Measurements from ENCODE around the gene VPS26C. TPM values are rescaled to one million over a fixed set of nuclear protein-coding genes. Genes with fewer than 3 reads are reported as not detected.

VPS26C gene
- total and polyA plus RNA-seq, 2 of the 8 experiments (the other 6 are each of a cell fraction or from before 2014, with no cell fraction given) = 43.5 to 71.6 TPM

DNA sequence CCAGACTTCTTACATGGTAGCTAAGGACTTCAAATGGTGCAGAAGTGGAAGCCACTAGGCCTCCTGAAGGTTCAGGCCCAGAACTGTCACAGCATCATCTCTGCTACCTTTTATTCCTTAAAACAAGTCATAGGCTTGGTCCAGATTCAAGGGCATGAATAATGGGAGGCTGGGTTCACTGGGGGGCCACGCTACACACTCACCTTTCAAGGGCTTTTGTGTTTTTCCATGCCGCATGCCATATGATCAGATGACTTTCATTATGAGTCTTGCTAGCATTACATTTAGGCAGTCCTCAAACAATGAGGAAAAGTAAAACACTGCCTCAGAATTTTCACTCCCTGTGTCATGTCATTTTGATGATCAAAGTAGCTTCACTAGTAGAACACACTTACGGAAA, 83.4 kb downstream of the VPS26C start:
- no peak overlapping the region for H2BK15ac ChIP-seq (ENCODE audit: low read length)
- no peaks in the 10 kb centered on the region for H4K20me1 ChIP-seq (replicated peaks in 1 of 2; ENCODE audit: control insufficient read depth in 1 of 2, insufficient read depth in 2 of 2, low read length in 2 of 2)
- CTCF ChIA-PET (ENCODE audit: partially characterized antibody) = interaction anchor here (0.8 to 2.0 kb wide), 2 partner anchors 19 to 524 kb away, joined by 3 to 4 read pairs; no protein-coding TSS in a partner anchor
- H3K9ac ChIP-seq (replicated peaks in 1 of 4; ENCODE audit: extremely low read depth in 1 of 4, low read depth in 3 of 4, low read length in 3 of 4) = no peak overlapping the region
- H3K4me1 ChIP-seq (replicated peaks in 1 of 4; ENCODE audit: control insufficient read depth in 3 of 4, insufficient read depth in 4 of 4, low read length in 3 of 4) = no peaks in the 10 kb centered on the region; a peak in 1 of 7 replicates
- H2AFZ ChIP-seq (ENCODE audit: low read length) = no peak overlapping the region
- H4K8ac ChIP-seq (ENCODE audit: extremely low read depth, insufficient read depth, low read length) = no peak overlapping the region
- H3K79me1 ChIP-seq (ENCODE audit: low read depth, low read length) = no peaks in the 10 kb centered on the region
- WGBS, 2 experiments (ENCODE audit: extremely low coverage in 1 of 2, insufficient coverage in 1 of 2, insufficient read length in 1 of 2, insufficient replicate concordance in 2 of 2, low coverage in 1 of 2, low lambda C conversion rate in 2 of 2, missing lambda C conversion rate in 1 of 2) = 91% methylated on average over 3 of the region's 3 CpGs; no CpG with 5 or more reads in 1 of the 2 experiments
- H3K36me3 ChIP-seq (ENCODE audit: control insufficient read depth in 2 of 4, insufficient read depth in 4 of 4, low read length in 3 of 4) = peaks cover 0 to 8% (median 0%) of the 10 kb centered on the region in 4 experiments; a peak in 3 of 8 replicates
- no peak overlapping the region for H3K18ac ChIP-seq (ENCODE audit: extremely low read depth, low read length)
- no peak overlapping the region for H2BK5ac ChIP-seq (ENCODE audit: low read depth, low read length)
- no peaks in the 10 kb centered on the region for H3K79me2 ChIP-seq (ENCODE audit: control insufficient read depth in 1 of 2, insufficient read depth in 2 of 2, low read length in 2 of 2)
- no peak overlapping the region for H3K4ac ChIP-seq (replicated peaks; ENCODE audit: insufficient read length, low read depth, low read length)
- no peak overlapping the region for H3K4me2 ChIP-seq (ENCODE audit: insufficient read depth in 1 of 2, low read depth in 2 of 2, low read length in 2 of 2)
- TF ChIP-seq TBP (IDR thresholded peaks at IDR 0.05; ENCODE audit: low read depth, low read length) = no peak
- TF ChIP-seq GTF2F1 (IDR thresholded peaks at IDR 0.05; ENCODE audit: borderline replicate concordance, low read depth, low read length) = no peak
- no peak for TF ChIP-seq KDM4A (IDR thresholded peaks at IDR 0.05; ENCODE audit: low read depth, low read length, severe bottlenecking)
- no peak overlapping the region for H2BK12ac ChIP-seq (ENCODE audit: low read depth, low read length)
- no peak overlapping the region for H4K91ac ChIP-seq (replicated peaks; ENCODE audit: insufficient read length, low read length)
- no peak overlapping the region for H4K5ac ChIP-seq (ENCODE audit: insufficient read length, low read depth, low read length)
- no peak overlapping the region for H2BK120ac ChIP-seq (replicated peaks; ENCODE audit: low read depth, low read length)
- H2BK20ac ChIP-seq (ENCODE audit: low read length) = no peak overlapping the region
- H3K23me2 ChIP-seq (ENCODE audit: low read depth, low read length) = no peaks in the 10 kb centered on the region
- FAIRE-seq = no peak
- no peaks in the 10 kb centered on the region for H3K9me3 ChIP-seq (ENCODE audit: insufficient read depth in 2 of 2, low read depth in 1 of 2, low read length in 1 of 2)
- H3K27me3 ChIP-seq (replicated peaks in 1 of 4; ENCODE audit: control insufficient read depth in 3 of 4, extremely low read depth in 1 of 4, insufficient read depth in 3 of 4, low read length in 3 of 4) = no peaks in the 10 kb centered on the region
- no peak overlapping the region for H3K56ac ChIP-seq (replicated peaks; ENCODE audit: insufficient read length, low read depth, low read length)
- no peak overlapping the region for H3K27ac ChIP-seq (ENCODE audit: low read depth, low read length)
- no peak overlapping the region for H3K23ac ChIP-seq (ENCODE audit: insufficient read length)
- POLR2A ChIA-PET (ENCODE audit: partially characterized antibody) = no interaction called here
- H3K14ac ChIP-seq (ENCODE audit: insufficient read length) = no peak overlapping the region
- no peak overlapping the region for H3K4me3 ChIP-seq (ENCODE audit: extremely low read depth in 1 of 4, insufficient read depth in 2 of 4, low read depth in 3 of 4, low read length in 4 of 4)
- H2AK5ac ChIP-seq (ENCODE audit: low read depth, low read length) = no peak overlapping the region
- DNase-seq (ENCODE audit: low read depth in 1 of 2, low spot score in 2 of 2) = no peak
